ENCODE results near the gene GJC1.

Gene GJC1

DNA sequence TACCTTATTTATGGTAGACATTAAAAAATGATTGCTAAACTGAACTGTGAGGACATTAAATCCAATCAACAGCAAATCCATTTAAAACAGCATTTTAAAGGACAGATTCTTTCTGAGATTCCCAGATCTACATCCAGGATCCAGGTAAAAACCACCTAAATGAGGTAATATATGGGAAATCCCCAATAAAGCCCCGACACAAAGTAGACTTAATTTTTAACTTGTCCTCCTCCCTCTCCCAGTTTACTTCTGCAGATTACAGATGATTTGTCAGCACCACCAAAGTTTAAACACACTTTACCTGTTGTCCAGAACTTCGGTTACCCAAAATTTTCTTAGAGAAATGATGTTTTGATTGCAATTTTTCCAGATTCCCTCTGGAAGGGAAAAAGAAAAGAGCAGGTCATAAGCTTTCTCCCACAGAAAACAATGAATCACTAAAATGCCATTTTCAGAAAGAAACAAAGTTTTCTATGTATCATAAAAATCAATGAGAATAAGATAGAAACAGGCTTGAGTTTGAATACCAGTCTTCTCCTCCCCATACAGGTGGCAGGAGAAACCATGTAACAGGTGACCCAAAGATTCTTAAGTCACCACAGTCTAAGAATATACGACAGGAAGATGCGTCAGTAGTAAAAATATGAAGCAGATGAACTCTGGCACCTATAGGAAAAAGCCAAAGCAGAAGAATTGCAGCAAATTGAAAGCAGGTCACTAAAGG lies 22.8 kb downstream of the GJC1 start:
- Histone ChIP-seq H2AK5ac (ENCODE audit: low read length, severe bottlenecking) (no peak overlapping the region), H4K91ac (ENCODE audit: low read length) (no peak overlapping the region), H3K4ac (ENCODE audit: low read depth in 1 of 2, low read length in 2 of 2) (no peak overlapping the region), H3K18ac (ENCODE audit: low read depth in 1 of 2, low read length in 2 of 2) (no peak overlapping the region), H3K27me3 (ENCODE audit: control insufficient read depth in 1 of 2, insufficient read depth in 1 of 2, low read length in 2 of 2) (no peaks in the 10 kb centered on the region), H3K4me2 (ENCODE audit: low read length, poor library complexity, severe bottlenecking) (no peak overlapping the region), H2AFZ (ENCODE audit: low read depth, low read length) (no peak overlapping the region), H3K4me3 (ENCODE audit: insufficient read depth in 1 of 2, low read depth in 1 of 2, low read length in 2 of 2) (no peak overlapping the region), H3K9me3 (ENCODE audit: control insufficient read depth, low read length) (no peaks in the 10 kb centered on the region), H4K8ac (ENCODE audit: low read length) (no peak overlapping the region), H3K27ac (ENCODE audit: low read length, poor library complexity, severe bottlenecking) (peak overlapping the region; percentile 30), H2BK15ac (ENCODE audit: low read depth, poor library complexity, severe bottlenecking) (no peak overlapping the region), H3K14ac (ENCODE audit: low read length in 2 of 2) (no peak overlapping the region), H2BK5ac (ENCODE audit: low read depth, low read length, poor library complexity, severe bottlenecking) (no peak overlapping the region), H3K4me1 (ENCODE audit: control insufficient read depth, insufficient read depth, low read depth, low read length) (peaks cover 2% of the 10 kb centered on the region), H2BK12ac (ENCODE audit: low read length in 2 of 2) (no peak overlapping the region), H3K9ac (ENCODE audit: low read length) (peak overlapping the region; percentile 33), H3K23ac (ENCODE audit: low read length in 2 of 2) (no peak overlapping the region), H3K36me3 (ENCODE audit: control insufficient read depth in 1 of 2, insufficient read depth in 2 of 2, low read depth in 1 of 2, low read length in 2 of 2) (peaks cover 13 to 29% of the 10 kb centered on the region in 2 experiments), H2BK120ac (ENCODE audit: low read depth, low read length) (peak overlapping the region; percentile 19), H3K79me1 (replicated peaks; ENCODE audit: low read length, poor library complexity, severe bottlenecking) (peaks cover 21% of the 10 kb centered on the region)
- no peak for DNase-seq
- WGBS, result 62% methylated on average over 3 of the region's 4 CpGs

DNA sequence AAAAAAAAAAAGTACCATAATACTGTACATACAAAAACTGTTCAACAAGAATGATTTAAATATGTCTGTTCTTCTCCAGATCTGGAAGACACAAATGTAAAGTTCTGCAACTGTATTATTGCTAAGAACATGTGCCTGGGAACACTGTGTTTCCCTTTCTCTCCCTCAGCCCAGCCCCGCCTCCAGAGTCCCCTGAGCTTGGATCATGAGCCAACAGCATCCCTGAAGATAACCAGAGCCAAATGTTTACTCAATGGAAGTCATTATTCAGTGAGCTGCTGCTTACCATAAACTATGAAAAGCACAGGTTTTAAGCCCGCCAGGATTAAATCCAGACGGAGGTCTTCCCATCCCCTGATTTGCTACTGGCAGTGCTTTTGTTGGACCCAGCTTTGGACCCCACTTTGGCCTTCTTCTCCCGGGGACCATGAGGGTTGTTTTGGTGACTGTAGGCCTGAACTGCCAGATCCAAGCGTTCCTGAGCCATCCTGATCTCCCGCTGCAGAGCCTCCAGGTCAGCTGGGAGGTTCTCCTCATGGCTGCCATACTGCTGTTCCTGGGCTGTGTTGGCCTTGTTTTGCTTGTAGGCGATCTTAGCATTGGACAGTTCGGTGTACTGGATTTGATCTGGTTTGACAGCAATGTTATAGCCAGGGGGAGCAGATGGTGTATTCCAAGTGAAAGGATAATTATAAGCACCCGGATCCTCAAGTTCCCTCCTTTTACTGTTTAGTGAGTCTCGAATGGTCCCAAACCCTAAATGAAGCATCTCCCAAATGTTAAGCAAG lies 25.6 kb downstream of the GJC1 start:
- Histone ChIP-seq H3K79me1 (replicated peaks; ENCODE audit: low read length, poor library complexity, severe bottlenecking) (peaks cover 19% of the 10 kb centered on the region), H3K9ac (ENCODE audit: low read length) (no peak overlapping the region), H2AK5ac (ENCODE audit: low read length, severe bottlenecking) (no peak overlapping the region), H3K27me3 (ENCODE audit: control insufficient read depth in 1 of 2, insufficient read depth in 1 of 2, low read length in 2 of 2) (no peaks in the 10 kb centered on the region), H3K27ac (ENCODE audit: low read length, poor library complexity, severe bottlenecking) (no peak overlapping the region), H3K9me3 (ENCODE audit: control insufficient read depth, low read length) (no peaks in the 10 kb centered on the region), H4K91ac (ENCODE audit: low read length) (peak overlapping the region; percentile 43), H3K18ac (ENCODE audit: low read depth in 1 of 2, low read length in 2 of 2) (peak overlapping the region; percentile 34 to 50), H2BK5ac (ENCODE audit: low read depth, low read length, poor library complexity, severe bottlenecking) (no peak overlapping the region), H2BK120ac (ENCODE audit: low read depth, low read length) (no peak overlapping the region), H3K14ac (ENCODE audit: low read length in 2 of 2) (no peak overlapping the region), H3K4me1 (ENCODE audit: control insufficient read depth, insufficient read depth, low read depth, low read length) (peaks cover 2% of the 10 kb centered on the region), H3K36me3 (ENCODE audit: control insufficient read depth in 1 of 2, insufficient read depth in 2 of 2, low read depth in 1 of 2, low read length in 2 of 2) (peaks cover 13 to 43% of the 10 kb centered on the region in 2 experiments), H3K4me2 (ENCODE audit: low read length, poor library complexity, severe bottlenecking) (no peak overlapping the region), H3K23ac (ENCODE audit: low read length in 2 of 2) (no peak overlapping the region), H2AFZ (ENCODE audit: low read depth, low read length) (no peak overlapping the region), H3K4ac (ENCODE audit: low read depth in 1 of 2, low read length in 2 of 2) (no peak overlapping the region), H3K4me3 (ENCODE audit: insufficient read depth in 1 of 2, low read depth in 1 of 2, low read length in 2 of 2) (peak overlapping the region in 1 of 2 experiments; percentile 4), H2BK15ac (ENCODE audit: low read depth, poor library complexity, severe bottlenecking) (no peak overlapping the region), H2BK12ac (ENCODE audit: low read length in 2 of 2) (peak overlapping the region in 1 of 2 experiments; percentile 11), H4K8ac (ENCODE audit: low read length) (peak overlapping the region; percentile 83)
- 51% methylated on average over 9 of the region's 10 CpGs for WGBS
- peak; percentile 87 for DNase-seq

DNA sequence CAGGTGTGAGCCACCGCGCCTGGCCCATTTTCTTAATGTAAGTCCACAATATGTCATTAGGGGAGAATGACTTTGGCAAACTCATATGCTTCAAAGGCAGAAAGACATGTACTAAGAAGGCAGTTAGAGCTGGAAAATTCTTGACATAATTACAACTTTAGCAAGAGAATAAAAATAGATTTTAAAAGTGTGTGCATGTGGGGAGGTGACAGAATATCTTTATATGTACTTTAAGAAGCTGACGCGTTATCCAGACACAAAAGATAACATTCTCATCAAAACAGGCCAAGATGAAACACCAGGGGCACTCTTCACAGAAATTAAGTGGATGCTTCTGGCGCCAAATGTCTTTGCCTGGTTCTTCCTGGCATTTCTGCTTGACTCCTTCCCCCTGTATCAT lies 28.2 kb downstream of the GJC1 start:
- Histone ChIP-seq H3K4me1 (ENCODE audit: control insufficient read depth, insufficient read depth, low read depth, low read length) (peaks cover 3% of the 10 kb centered on the region), H3K4ac (ENCODE audit: low read depth in 1 of 2, low read length in 2 of 2) (no peak overlapping the region), H4K8ac (ENCODE audit: low read length) (no peak overlapping the region), H2BK5ac (ENCODE audit: low read depth, low read length, poor library complexity, severe bottlenecking) (no peak overlapping the region), H3K27ac (ENCODE audit: low read length, poor library complexity, severe bottlenecking) (no peak overlapping the region), H2AK5ac (ENCODE audit: low read length, severe bottlenecking) (no peak overlapping the region), H3K18ac (ENCODE audit: low read depth in 1 of 2, low read length in 2 of 2) (no peak overlapping the region), H2AFZ (ENCODE audit: low read depth, low read length) (no peak overlapping the region), H3K14ac (ENCODE audit: low read length in 2 of 2) (no peak overlapping the region), H3K9me3 (ENCODE audit: control insufficient read depth, low read length) (no peaks in the 10 kb centered on the region), H3K36me3 (ENCODE audit: control insufficient read depth in 1 of 2, insufficient read depth in 2 of 2, low read depth in 1 of 2, low read length in 2 of 2) (peaks cover 16 to 56% of the 10 kb centered on the region in 2 experiments), H3K4me3 (ENCODE audit: insufficient read depth in 1 of 2, low read depth in 1 of 2, low read length in 2 of 2) (no peak overlapping the region), H4K91ac (ENCODE audit: low read length) (no peak overlapping the region), H2BK120ac (ENCODE audit: low read depth, low read length) (no peak overlapping the region), H2BK15ac (ENCODE audit: low read depth, poor library complexity, severe bottlenecking) (no peak overlapping the region), H3K23ac (ENCODE audit: low read length in 2 of 2) (no peak overlapping the region), H3K27me3 (ENCODE audit: control insufficient read depth in 1 of 2, insufficient read depth in 1 of 2, low read length in 2 of 2) (no peaks in the 10 kb centered on the region), H3K4me2 (ENCODE audit: low read length, poor library complexity, severe bottlenecking) (no peak overlapping the region), H3K9ac (ENCODE audit: low read length) (no peak overlapping the region), H2BK12ac (ENCODE audit: low read length in 2 of 2) (no peak overlapping the region), H3K79me1 (replicated peaks; ENCODE audit: low read length, poor library complexity, severe bottlenecking) (peaks cover 22% of the 10 kb centered on the region)
- DNase-seq, result no peak
- 98% methylated on average over 5 of the region's 5 CpGs for WGBS

DNA sequence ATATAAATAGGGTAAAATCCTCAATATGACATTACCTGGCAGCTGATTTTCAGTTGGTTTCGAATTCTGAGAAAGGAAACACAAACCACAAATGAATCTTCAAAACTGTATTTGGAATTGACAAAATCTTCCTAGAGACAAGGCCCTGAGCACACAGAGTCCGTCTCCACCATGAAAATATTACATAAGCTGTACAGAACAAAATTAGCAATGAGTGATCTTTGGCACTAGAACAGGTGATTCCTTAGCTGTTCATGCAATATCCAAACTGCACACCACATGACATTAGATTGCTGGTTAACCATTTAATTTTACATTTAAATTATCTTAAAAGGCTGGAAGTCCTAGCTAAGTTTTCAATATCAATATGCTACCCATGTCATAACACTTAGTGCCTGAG lies 31.7 kb downstream of the GJC1 start:
- Histone ChIP-seq H2BK5ac (ENCODE audit: low read depth, low read length, poor library complexity, severe bottlenecking) (no peak overlapping the region), H3K9me3 (ENCODE audit: control insufficient read depth, low read length) (no peaks in the 10 kb centered on the region), H4K91ac (ENCODE audit: low read length) (no peak overlapping the region), H3K4me3 (ENCODE audit: insufficient read depth in 1 of 2, low read depth in 1 of 2, low read length in 2 of 2) (no peak overlapping the region), H3K4me2 (ENCODE audit: low read length, poor library complexity, severe bottlenecking) (no peak overlapping the region), H3K14ac (ENCODE audit: low read length in 2 of 2) (no peak overlapping the region), H2BK12ac (ENCODE audit: low read length in 2 of 2) (no peak overlapping the region), H3K4ac (ENCODE audit: low read depth in 1 of 2, low read length in 2 of 2) (no peak overlapping the region), H3K27me3 (ENCODE audit: control insufficient read depth in 1 of 2, insufficient read depth in 1 of 2, low read length in 2 of 2) (no peaks in the 10 kb centered on the region), H3K9ac (ENCODE audit: low read length) (no peak overlapping the region), H4K8ac (ENCODE audit: low read length) (no peak overlapping the region), H2AK5ac (ENCODE audit: low read length, severe bottlenecking) (no peak overlapping the region), H3K18ac (ENCODE audit: low read depth in 1 of 2, low read length in 2 of 2) (no peak overlapping the region), H2BK15ac (ENCODE audit: low read depth, poor library complexity, severe bottlenecking) (no peak overlapping the region), H2BK120ac (ENCODE audit: low read depth, low read length) (no peak overlapping the region), H3K27ac (ENCODE audit: low read length, poor library complexity, severe bottlenecking) (no peak overlapping the region), H3K4me1 (ENCODE audit: control insufficient read depth, insufficient read depth, low read depth, low read length) (peaks cover 21% of the 10 kb centered on the region), H3K79me1 (replicated peaks; ENCODE audit: low read length, poor library complexity, severe bottlenecking) (peaks cover 7% of the 10 kb centered on the region), H3K36me3 (ENCODE audit: control insufficient read depth in 1 of 2, insufficient read depth in 2 of 2, low read depth in 1 of 2, low read length in 2 of 2) (peaks cover 3 to 35% of the 10 kb centered on the region in 2 experiments), H2AFZ (ENCODE audit: low read depth, low read length) (no peak overlapping the region), H3K23ac (ENCODE audit: low read length in 2 of 2) (no peak overlapping the region)
- DNase-seq, result no peak
- 94% methylated on average over 2 of the region's 2 CpGs for WGBS
